Esophagus muscularis mucosa (tissue), 4 donors: ENCODE results near the gene COMMD9. TPM values are rescaled to one million over a fixed set of nuclear protein-coding genes. Genes with fewer than 3 reads are reported as not detected.

ENCODE experiments used
- DNase-seq: peaks from one replicate; pipeline ENCODE4 v3.0.0-alpha.2; 2017; ENCODE audit errors: extremely low spot score
- H3K27ac ChIP-seq, 4 donors: fragments of 200-600 bp; sonication (generic); replicated peaks in 1 of 4; 1 replicate in 3 of 4; 2 replicates in 1 of 4; pipeline ENCODE4 v1.5.1; 2016 to 2019; ENCODE audit warnings: mild to moderate bottlenecking in 1 of 4
- H3K27me3 ChIP-seq, 4 donors: fragments of 200-600 bp; sonication (generic); one replicate each; pipeline versions ENCODE4 v1.5.1 to v1.6.0; 2016 to 2019
- H3K36me3 ChIP-seq, 4 donors: fragments of 200-600 bp; sonication (generic); one replicate each; pipeline ENCODE4 v1.5.1; 2016 to 2019
- H3K4me1 ChIP-seq, 4 donors: fragments of 200-600 bp; sonication (generic); one replicate each; pipeline ENCODE4 v1.5.1; 2016 to 2019
- H3K4me3 ChIP-seq, 4 donors: fragments of 200-600 bp; sonication (generic); 1 replicate in 2 of 4; 2 replicates in 2 of 4; pipeline ENCODE4 v1.5.1; 2016 to 2019; ENCODE audit warnings: mild to moderate bottlenecking in 4 of 4, moderate library complexity in 1 of 4
- H3K9me3 ChIP-seq, 4 donors: fragments of 200-600 bp; sonication (generic); 1 replicate in 3 of 4; 2 replicates in 1 of 4; pipeline ENCODE4 v1.5.1; 2016 to 2019
- CTCF ChIP-seq, 3 experiments: fragments of 200-600 bp in 2 of 3; fragments of 450-650 bp in 1 of 3; sonication (generic) in 2 of 3; IDR thresholded peaks; one replicate each; pipeline ENCODE4 v1.5.1; 2017 to 2019; ENCODE audit warnings: antibody characterized with exemption in 3 of 3, mild to moderate bottlenecking in 2 of 3, moderate library complexity in 1 of 3
- EP300 ChIP-seq: sonication (generic); formaldehyde crosslinking; IDR thresholded peaks from one replicate; pipeline ENCODE4 v1.6.1; 2017; ENCODE audit warnings: antibody characterized with exemption
- POLR2A ChIP-seq: fragments of 450-650 bp; IDR thresholded peaks from one replicate; pipeline ENCODE4 v1.6.1; 2017; ENCODE audit warnings: antibody characterized with exemption, moderate library complexity, mild to moderate bottlenecking, low read depth
- POLR2AphosphoS5 ChIP-seq, 2 donors: sonication (generic); formaldehyde crosslinking; IDR thresholded peaks; one replicate each; pipeline ENCODE4 v1.6.1; 2017; ENCODE audit warnings: antibody characterized with exemption in 2 of 2
- whole genome bisulfite sequencing: methylation state at CpG from one replicate; pipeline ENCODE4 v1.1.5; 2018; 5-methylcytosine and 5-hydroxymethylcytosine counted together
- intact Hi-C: fragments of 100-400 bp; cut with DNase I; formaldehyde crosslinking; loops from one replicate; pipeline ENCODE4 v1.15.1; 2023
- total RNA-seq, 4 donors: library from RNA; depleted of rRNA; stranded (reverse); fragments of >200 nt; gene quantifications; one replicate each; pipeline versions ENCODE4 v1.1.0 to v1.2.1, GENCODE V29; 2016

Gene COMMD9
- total RNA-seq, 4 donors from 2014 or later, result 18.3 to 45.5 (median 27.7) TPM

- Histone ChIP-seq H3K4me3 (no peak overlapping the region), H3K4me1 (peaks cover 3 to 10% (median 7%) of the 10 kb centered on the region in 4 donors), H3K9me3 (no peaks in the 10 kb centered on the region), H3K36me3 (no peaks in the 10 kb centered on the region), H3K27ac (no peak overlapping the region), H3K27me3 (no peaks in the 10 kb centered on the region)
- WGBS, result 32% methylated on average over 3 of the region's 3 CpGs
- no peak for TF ChIP-seq EP300
- TF ChIP-seq CTCF (IDR thresholded peaks at IDR 0.05), result no peak
- no peak for TF ChIP-seq POLR2AphosphoS5 (IDR thresholded peaks at IDR 0.05)
- no peak for TF ChIP-seq POLR2A
- intact Hi-C loops, result no loop called here
- peak; percentile 68 for DNase-seq
Measured at GRCh38 chr11:36300650-36301049, 11.4 kb upstream of the COMMD9 start.

GRCh38 chr11:36296884-36297543 lies 7.8 kb upstream of the COMMD9 start:
- Histone ChIP-seq H3K4me3 (no peak overlapping the region), H3K9me3 (no peaks in the 10 kb centered on the region), H3K27ac (no peak overlapping the region), H3K27me3 (no peaks in the 10 kb centered on the region), H3K36me3 (no peaks in the 10 kb centered on the region), H3K4me1 (peaks cover 3 to 10% (median 7%) of the 10 kb centered on the region in 4 donors)
- no peak for DNase-seq
- 89% methylated on average over 8 of the region's 8 CpGs for WGBS
- intact Hi-C loops, result no loop called here
- no peak for TF ChIP-seq POLR2AphosphoS5 (IDR thresholded peaks at IDR 0.05)

- Histone ChIP-seq H3K27me3 (no peaks in the 10 kb centered on the region), H3K27ac (no peak within 1 kb of the TSS), H3K4me3 (no peak within 1 kb of the TSS), H3K36me3 (no peaks in the 10 kb centered on the region), H3K4me1 (peaks cover 3 to 8% (median 5%) of the 10 kb centered on the region in 4 donors), H3K9me3 (no peaks in the 10 kb centered on the region)
- whole genome bisulfite sequencing, result 67% methylated on average over 3 of the region's 3 CpGs
- TF ChIP-seq EP300 (no peak), CTCF (IDR thresholded peaks at IDR 0.05) (no peak), POLR2AphosphoS5 (IDR thresholded peaks at IDR 0.05) (no peak)
- intact Hi-C loops, result no loop called here
- no peak for DNase-seq
Measured at GRCh38 chr11:36295926-36296325, 6.7 kb upstream of the COMMD9 start, which contains the start of gene PRR5L. Gene PRR5L, plus strand, starts transcription at chr11:36296288. Its CDS starts 104,834 bp downstream, at chr11:36401122.

GRCh38 chr11:36292311-36292722 lies 3.1 kb upstream of the COMMD9 start:
- H3K27ac ChIP-seq, result no peak overlapping the region
- H3K4me3 ChIP-seq, result no peak overlapping the region
- H3K9me3 ChIP-seq, result no peaks in the 10 kb centered on the region
- no peaks in the 10 kb centered on the region for H3K27me3 ChIP-seq
- 28% methylated on average over 4 of the region's 4 CpGs for WGBS
- TF ChIP-seq POLR2A (no peak), CTCF (IDR thresholded peaks at IDR 0.05) (peak in 2 of 3 experiments; percentile 25 to 30)
- no peaks in the 10 kb centered on the region for H3K36me3 ChIP-seq
- intact Hi-C loops, result no loop called here
- DNase-seq, result no peak
- H3K4me1 ChIP-seq, result peaks cover 14 to 18% (median 17%) of the 10 kb centered on the region in 4 donors

- Histone ChIP-seq H3K27me3 (no peaks in the 10 kb centered on the region), H3K4me1 (peaks cover 14 to 18% (median 17%) of the 10 kb centered on the region in 4 donors), H3K36me3 (no peaks in the 10 kb centered on the region), H3K9me3 (no peaks in the 10 kb centered on the region), H3K27ac (peak overlapping the region; percentile 42 to 57 (median 49)), H3K4me3 (peak overlapping the region; percentile 63 to 79 (median 70))
- 39% methylated on average over 30 of the region's 31 CpGs for WGBS
- DNase-seq, result no peak
- intact Hi-C loops, result no loop called here
- no peak for TF ChIP-seq EP300
- no peak for TF ChIP-seq POLR2AphosphoS5 (IDR thresholded peaks at IDR 0.05)
- TF ChIP-seq POLR2A, result no peak
- TF ChIP-seq CTCF (IDR thresholded peaks at IDR 0.05), result no peak
Measured at GRCh38 chr11:36288442-36289225, 590 bp downstream of the COMMD9 start.
